SK-N-SH (cell line): ENCODE results near the gene ATF6.

ENCODE experiments used
- CTCF ChIP-seq: fragments of 200-600 bp; sonication (generic); IDR thresholded peaks from 2 replicates; pipeline ENCODE4 v1.6.1; 2017; ENCODE audit warnings: antibody characterized with exemption, mild to moderate bottlenecking, moderate library complexity
- ELF1 ChIP-seq: IDR thresholded peaks from 2 replicates; pipeline ENCODE4 v1.4.0; 2012
- FOXM1 ChIP-seq: IDR thresholded peaks from 2 replicates; pipeline ENCODE4 v1.4.0; 2012; ENCODE audit warnings: low read depth, mild to moderate bottlenecking
- IRF3 ChIP-seq: fragments of 150-350 bp; IDR thresholded peaks from 2 replicates; pipeline ENCODE4 v1.6.1; 2016; ENCODE audit warnings: mild to moderate bottlenecking, low read depth, low read length
- MAX ChIP-seq: IDR thresholded peaks from 2 replicates; pipeline ENCODE4 v1.4.0; 2012; ENCODE audit warnings: low read depth
- MXI1 ChIP-seq: IDR thresholded peaks from 2 replicates; pipeline ENCODE4 v1.6.1; 2012; ENCODE audit warnings: mild to moderate bottlenecking, low read depth, low read length, improper control_type of control experiment
- POLR2AphosphoS5 ChIP-seq: IDR thresholded peaks from 2 replicates; pipeline ENCODE4 v1.6.1; 2012; ENCODE audit warnings: low read depth, low read length
- RAD21 ChIP-seq: IDR thresholded peaks from 2 replicates; pipeline ENCODE4 v1.6.1; 2012; ENCODE audit warnings: mild to moderate bottlenecking, low read length
- REST ChIP-seq: IDR thresholded peaks from 2 replicates; pipeline ENCODE4 v1.6.1; 2012; ENCODE audit warnings: mild to moderate bottlenecking, low read depth, low read length, moderate library complexity
- RFX5 ChIP-seq: IDR thresholded peaks from 2 replicates; pipeline ENCODE4 v1.6.1; 2012; ENCODE audit warnings: mild to moderate bottlenecking, improper control_type of control experiment, low read length
- TAF1 ChIP-seq: IDR thresholded peaks from 2 replicates; pipeline ENCODE4 v1.6.1; 2012; ENCODE audit warnings: low read depth, mild to moderate bottlenecking, low read length, moderate library complexity, borderline replicate concordance
- TF ChIP-seq, protein P1 (sequence below): fragments of 150-350 bp; IDR thresholded peaks from 2 replicates; pipeline ENCODE4 v1.6.1; 2017; ENCODE audit warnings: antibody characterized with exemption, low read length, low read depth, borderline replicate concordance

DNA sequence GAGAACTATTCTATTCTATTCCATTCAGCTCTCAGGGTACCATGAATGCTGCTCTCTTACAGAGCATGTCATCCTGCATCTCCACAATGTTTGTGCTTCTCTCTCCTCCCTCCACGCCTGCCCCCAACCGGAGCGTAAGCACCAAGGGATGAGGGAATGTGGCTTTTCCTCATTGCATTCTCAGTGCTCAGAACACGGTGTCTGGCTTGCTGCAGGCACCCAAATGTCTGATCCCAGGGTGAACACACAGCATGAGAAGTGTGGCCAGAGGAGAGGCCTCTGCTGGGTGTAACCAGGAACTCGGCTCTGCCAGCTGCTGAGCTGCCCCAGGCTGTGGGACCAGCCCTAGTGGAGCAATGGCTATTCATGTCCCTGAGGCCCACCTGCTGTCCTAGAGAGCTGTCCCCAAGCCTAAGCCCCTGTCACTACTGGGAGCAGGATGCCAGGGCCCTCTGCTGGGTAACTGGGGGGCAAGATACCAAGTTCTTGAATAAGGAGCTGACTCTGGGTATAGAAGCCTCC lies 219.2 kb downstream of the ATF6 start:
- TF ChIP-seq CTCF (no peak), MAX (no peak), RFX5 (no peak), REST (no peak), ELF1 (no peak), TAF1 (no peak), IRF3 (no peak), POLR2AphosphoS5 (no peak), MXI1 (no peak), RAD21 (no peak), FOXM1 (no peak)
- TF ChIP-seq, protein P1, sequence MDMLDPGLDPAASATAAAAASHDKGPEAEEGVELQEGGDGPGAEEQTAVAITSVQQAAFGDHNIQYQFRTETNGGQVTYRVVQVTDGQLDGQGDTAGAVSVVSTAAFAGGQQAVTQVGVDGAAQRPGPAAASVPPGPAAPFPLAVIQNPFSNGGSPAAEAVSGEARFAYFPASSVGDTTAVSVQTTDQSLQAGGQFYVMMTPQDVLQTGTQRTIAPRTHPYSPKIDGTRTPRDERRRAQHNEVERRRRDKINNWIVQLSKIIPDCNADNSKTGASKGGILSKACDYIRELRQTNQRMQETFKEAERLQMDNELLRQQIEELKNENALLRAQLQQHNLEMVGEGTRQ, result no peak
